HG03575 (cell line): ENCODE results near the gene KSR1.

ENCODE experiments used
- ATAC-seq: cut with Tn5 transposase; IDR thresholded peaks from one replicate; pipeline ENCODE4 v1.9.1; 2021; ENCODE audit not compliant: unreplicated experiment, insufficient number of reproducible peaks, low FRiP score; ENCODE audit errors: extremely low read depth

KSR1 gene

GRCh38 chr17:27502526-27503324 is 46.5 kb downstream of the KSR1 start:
- ATAC-seq = no peak

GRCh38 chr17:27503611-27504010 is 47.4 kb downstream of the KSR1 start:
- no peak for ATAC-seq

- ATAC-seq = no peak
These were observed 48.1 kb downstream of the KSR1 start for GRCh38 chr17:27504188-27504995.

GRCh38 chr17:27506348-27507218 is 50.3 kb downstream of the KSR1 start:
- no peak for ATAC-seq

- no peak for ATAC-seq
These were observed 55.1 kb downstream of the KSR1 start for GRCh38 chr17:27511168-27511883.

- no peak for ATAC-seq
These were observed 55.8 kb downstream of the KSR1 start for GRCh38 chr17:27512031-27512430.

GRCh38 chr17:27512511-27513346 is 56.5 kb downstream of the KSR1 start:
- no peak for ATAC-seq

GRCh38 chr17:27513849-27514248 is 57.6 kb downstream of the KSR1 start:
- ATAC-seq = no peak

GRCh38 chr17:27514595-27515413 is 58.6 kb downstream of the KSR1 start:
- no peak for ATAC-seq

- ATAC-seq = no peak
These were observed 61.8 kb downstream of the KSR1 start for GRCh38 chr17:27518048-27518447.

GRCh38 chr17:27518545-27519521 is 62.6 kb downstream of the KSR1 start:
- no peak for ATAC-seq

GRCh38 chr17:27519550-27519949 is 63.3 kb downstream of the KSR1 start:
- no peak for ATAC-seq

- no peak for ATAC-seq
These were observed 64.4 kb downstream of the KSR1 start for GRCh38 chr17:27520491-27521185.

- ATAC-seq = no peak
These were observed 65.2 kb downstream of the KSR1 start for GRCh38 chr17:27521281-27522027.
